Bronchial epithelial cell (primary cell): ENCODE data around the gene LIMK2. TPM values are rescaled to one million over a fixed set of nuclear protein-coding genes. Genes with fewer than 3 reads are reported as not detected.

ENCODE experiments used
- DNase-seq: peaks from one replicate; pipeline ENCODE4 v3.0.0-alpha.2; 2010; ENCODE audit warnings: low read depth
- FAIRE-seq: peaks from 2 replicates; lab custom pipeline; 2011; peaks lifted over from hg19 to GRCh38; lab: Jason Lieb, UNC
- H3K27me3 ChIP-seq: 2 replicates; pipeline ENCODE4 v1.5.1; 2011; ENCODE audit warnings: low read length; ENCODE audit not compliant: control insufficient read depth, insufficient read depth
- H3K36me3 ChIP-seq: 2 replicates; pipeline ENCODE4 v1.5.1; 2011; ENCODE audit warnings: low read length; ENCODE audit not compliant: control insufficient read depth, insufficient read depth
- H3K4me3 ChIP-seq: 2 replicates; pipeline ENCODE4 v1.5.1; 2011; ENCODE audit warnings: mild to moderate bottlenecking, low read depth, low read length, control low read depth
- CTCF ChIP-seq: IDR thresholded peaks from 2 replicates; pipeline ENCODE4 v1.5.1; 2011; ENCODE audit warnings: mild to moderate bottlenecking, moderate library complexity, low read length, control low read depth, inconsistent platforms; ENCODE audit not compliant: insufficient read depth, severe bottlenecking
- total RNA-seq: library from RNA; depleted of rRNA; stranded (reverse); fragments of >200 nt; gene quantifications from 2 replicates; pipeline ENCODE4 v1.2.1, GENCODE V29; 2014

The LIMK2 gene
- total RNA-seq, 1 donor from 2014 or later, result 121 TPM

- no peak overlapping the region for H3K4me3 ChIP-seq
- TF ChIP-seq CTCF, result no peak
- no peaks in the 10 kb centered on the region for H3K27me3 ChIP-seq
- FAIRE-seq (no peak), DNase-seq (no peak)
- no peaks in the 10 kb centered on the region for H3K36me3 ChIP-seq
Measured at GRCh38 chr22:31238057-31238456, 26.0 kb downstream of the LIMK2 start.

GRCh38 chr22:31239771-31240370, 27.8 kb downstream of the LIMK2 start:
- Histone ChIP-seq H3K27me3 (no peaks in the 10 kb centered on the region), H3K4me3 (no peak overlapping the region), H3K36me3 (no peaks in the 10 kb centered on the region)
- no peak for DNase-seq
- no peak for FAIRE-seq
- no peak for TF ChIP-seq CTCF

GRCh38 chr22:31241200-31241599, 29.1 kb downstream of the LIMK2 start:
- DNase-seq (no peak), FAIRE-seq (no peak)
- H3K36me3 ChIP-seq, result no peaks in the 10 kb centered on the region
- H3K27me3 ChIP-seq, result no peaks in the 10 kb centered on the region
- H3K4me3 ChIP-seq, result no peak overlapping the region
- no peak for TF ChIP-seq CTCF

GRCh38 chr22:31241936-31242335, 29.8 kb downstream of the LIMK2 start:
- no peaks in the 10 kb centered on the region for H3K36me3 ChIP-seq
- no peak for TF ChIP-seq CTCF
- no peaks in the 10 kb centered on the region for H3K27me3 ChIP-seq
- H3K4me3 ChIP-seq, result no peak overlapping the region
- FAIRE-seq, result no peak
- DNase-seq, result peak; percentile 73

GRCh38 chr22:31243339-31244045, 31.4 kb downstream of the LIMK2 start:
- FAIRE-seq (peak; percentile 98), DNase-seq (peak; percentile 93)
- no peak for TF ChIP-seq CTCF
- Histone ChIP-seq H3K4me3 (no peak overlapping the region), H3K27me3 (no peaks in the 10 kb centered on the region), H3K36me3 (no peaks in the 10 kb centered on the region)
